Endothelial cell of umbilical vein (primary cell): Measurements from ENCODE around the gene PCDHGA12. TPM values are rescaled to one million over a fixed set of nuclear protein-coding genes. Genes with fewer than 3 reads are reported as not detected.

Experiments used
- BruUV-seq: library from RNA; stranded (reverse); fragments of 400-500 nt; replicated peaks from 2 replicates; lab custom pipeline; 2021; lab: Mats Ljungman, UMichigan
- CTCF ChIA-PET: fragments of 300-600, 350-600 bp; sonication (Branson Sonifier 250); formaldehyde crosslinking; loops from one replicate; lab custom pipeline; 2021; ENCODE audit warnings: antibody characterized with exemption, inconsistent platforms; lab: Charles Lee
- POLR2A ChIA-PET: fragments of 300-600, 350-600 bp; sonication (Branson Sonifier 250); formaldehyde crosslinking; loops from one replicate; lab custom pipeline; 2021; ENCODE audit warnings: antibody characterized with exemption, inconsistent platforms; lab: Charles Lee
- DNase-seq: peaks from one replicate; pipeline ENCODE4 v3.0.0-alpha.2; 2011; ENCODE audit warnings: low read depth, low spot score
- FAIRE-seq: peaks from 2 replicates; lab custom pipeline; 2011; peaks lifted over from hg19 to GRCh38; lab: Jason Lieb, UNC
- H2AFZ ChIP-seq: 2 replicates; pipeline ENCODE4 v1.6.0; 2012; ENCODE audit warnings: low read depth, low read length, control low read depth, inconsistent platforms
- H3K27ac ChIP-seq: 2 replicates; pipeline ENCODE4 v1.5.1; 2011; ENCODE audit warnings: low read depth, mild to moderate bottlenecking, control low read depth, low read length, moderate library complexity; ENCODE audit not compliant: insufficient read depth
- H3K27me3 ChIP-seq, 2 experiments: 2 replicates each; pipeline versions ENCODE4 v1.6.0 to v1.6.1; 2011; ENCODE audit warnings: low read length in 2 of 2, mixed read lengths in 1 of 2; ENCODE audit not compliant: control insufficient read depth in 2 of 2, insufficient read depth in 2 of 2
- H3K36me3 ChIP-seq, 2 experiments: 2 replicates in 1 of 2; 3 replicates in 1 of 2; pipeline ENCODE4 v1.5.1; 2011; ENCODE audit warnings: low read length in 2 of 2, mild to moderate bottlenecking in 1 of 2, moderate library complexity in 1 of 2; ENCODE audit not compliant: control insufficient read depth in 2 of 2, insufficient read depth in 2 of 2; ENCODE audit errors: extremely low read depth in 1 of 2
- H3K4me1 ChIP-seq: 3 replicates; pipeline ENCODE4 v1.5.1; 2011; ENCODE audit warnings: mild to moderate bottlenecking, low read length; ENCODE audit not compliant: control insufficient read depth, insufficient read depth; ENCODE audit errors: extremely low read depth
- H3K4me2 ChIP-seq: 2 replicates; pipeline ENCODE4 v1.6.1; 2011; ENCODE audit warnings: low read length, control low read depth, mixed read lengths; ENCODE audit not compliant: insufficient read depth
- H3K4me3 ChIP-seq, 3 experiments: fragments of 200-600 bp in 1 of 3; sonication (generic), shearing (Covaris generic) in 1 of 3; replicated peaks in 1 of 3; 2 replicates each; pipeline ENCODE4 v1.5.1; 2011 to 2016; ENCODE audit warnings: control low read depth in 3 of 3, low read length in 3 of 3, mild to moderate bottlenecking in 2 of 3, inconsistent platforms in 1 of 3, low read depth in 1 of 3, moderate library complexity in 1 of 3; ENCODE audit not compliant: insufficient read depth in 1 of 3
- H3K79me2 ChIP-seq: 2 replicates; pipeline ENCODE4 v1.6.0; 2012; ENCODE audit warnings: low read length, inconsistent platforms; ENCODE audit not compliant: control insufficient read depth, insufficient read depth
- H3K9ac ChIP-seq: replicated peaks from 2 replicates; pipeline ENCODE3; 2011; ENCODE audit warnings: low read length, control low read depth; ENCODE audit not compliant: insufficient read depth; ENCODE audit errors: extremely low read depth
- H3K9me1 ChIP-seq: replicated peaks from 3 replicates; pipeline ENCODE4 v1.6.0; 2011; ENCODE audit warnings: mild to moderate bottlenecking, low read length; ENCODE audit not compliant: control insufficient read depth, insufficient read depth; ENCODE audit errors: extremely low read depth
- H3K9me3 ChIP-seq: replicated peaks from 2 replicates; pipeline ENCODE4 v1.5.1; 2012; ENCODE audit warnings: low read length, inconsistent platforms; ENCODE audit not compliant: control insufficient read depth, insufficient read depth
- H4K20me1 ChIP-seq: replicated peaks from 2 replicates; pipeline ENCODE3; 2011; ENCODE audit warnings: mild to moderate bottlenecking, low read length; ENCODE audit not compliant: control insufficient read depth, insufficient read depth; ENCODE audit errors: extremely low read depth
- EZH2 ChIP-seq: IDR thresholded peaks from 2 replicates; pipeline ENCODE4 v1.6.1; 2012; ENCODE audit warnings: borderline replicate concordance, low read depth, mild to moderate bottlenecking, moderate library complexity, low read length, inconsistent platforms; ENCODE audit not compliant: severe bottlenecking
- FOS ChIP-seq: IDR thresholded peaks from 2 replicates; pipeline ENCODE4 v1.6.1; 2011; ENCODE audit warnings: mild to moderate bottlenecking, low read length, moderate library complexity, borderline replicate concordance; ENCODE audit not compliant: insufficient read depth
- GATA2 ChIP-seq: IDR thresholded peaks from 2 replicates; pipeline ENCODE4 v1.7.0; 2011; ENCODE audit warnings: low read depth, mild to moderate bottlenecking, moderate library complexity, mixed read lengths, low read length; ENCODE audit not compliant: insufficient read length, insufficient read depth
- JUN ChIP-seq: IDR thresholded peaks from 2 replicates; pipeline ENCODE4 v1.6.1; 2011; ENCODE audit warnings: borderline replicate concordance, low read depth; ENCODE audit not compliant: insufficient read length, insufficient read depth
- MYC ChIP-seq: IDR thresholded peaks from one replicate; pipeline ENCODE4 v1.6.1; 2011; ENCODE audit warnings: mild to moderate bottlenecking, low read depth, low read length
- POLR2A ChIP-seq: IDR thresholded peaks from 2 replicates; pipeline ENCODE4 v1.6.1; 2012; ENCODE audit warnings: low read depth, mild to moderate bottlenecking, control low read depth, low read length
- POLR2AphosphoS5 ChIP-seq: IDR thresholded peaks from 2 replicates; pipeline ENCODE4 v1.6.1; 2012; ENCODE audit warnings: low read depth, mild to moderate bottlenecking, control low read depth, low read length, moderate library complexity; ENCODE audit not compliant: insufficient read depth
- dilution Hi-C: fragments of 300-500 bp; cut with MboI; formaldehyde crosslinking; loops from one replicate; pipeline ENCODE4 v1.15.0; 2019; ENCODE audit warnings: low sequenced_read_pairs; ENCODE audit not compliant: extremely low pct_ligation_motif_present
- intact Hi-C: fragments of 100-400 bp; cut with micrococcal nuclease; formaldehyde crosslinking; loops from one replicate; pipeline ENCODE4 v1.10.0; 2022
- polyA plus RNA-seq, 4 experiments: library from polyadenylated mRNA; depleted of rRNA in 3 of 4; stranded (reverse) in 3 of 4; unstranded in 1 of 4; fragments of >200 nt; gene quantifications; 2 replicates each; pipeline versions ENCODE4 v1.2.1 to v1.2.3, GENCODE V29; 2011 to 2012; ENCODE audit warnings: missing spikeins in 1 of 4
- total RNA-seq: library from RNA; stranded (reverse); gene quantifications from 2 replicates; pipeline ENCODE4 v1.2.3, GENCODE V29; 2021
- TF ChIP-seq, protein P1 (sequence below): IDR thresholded peaks from 2 replicates; pipeline ENCODE4 v1.6.1; 2011; ENCODE audit not compliant: insufficient read depth, insufficient read length
- TF ChIP-seq, protein P2 (sequence below), 2 donors: IDR thresholded peaks; 1 replicate in 1 of 2; 2 replicates in 1 of 2; pipeline ENCODE4 v1.5.1; 2011; ENCODE audit warnings: low read length in 2 of 2, mild to moderate bottlenecking in 2 of 2, moderate library complexity in 2 of 2, control low read depth in 1 of 2, inconsistent platforms in 1 of 2, low read depth in 1 of 2; ENCODE audit not compliant: insufficient read depth in 1 of 2; ENCODE audit errors: extremely low read depth in 1 of 2

The PCDHGA12 gene
- total and polyA plus RNA-seq, 2 donors (not counting 3 experiments of a cell fraction or from before 2014, with no cell fraction given), result 4.2 to 9.9 TPM

DNA sequence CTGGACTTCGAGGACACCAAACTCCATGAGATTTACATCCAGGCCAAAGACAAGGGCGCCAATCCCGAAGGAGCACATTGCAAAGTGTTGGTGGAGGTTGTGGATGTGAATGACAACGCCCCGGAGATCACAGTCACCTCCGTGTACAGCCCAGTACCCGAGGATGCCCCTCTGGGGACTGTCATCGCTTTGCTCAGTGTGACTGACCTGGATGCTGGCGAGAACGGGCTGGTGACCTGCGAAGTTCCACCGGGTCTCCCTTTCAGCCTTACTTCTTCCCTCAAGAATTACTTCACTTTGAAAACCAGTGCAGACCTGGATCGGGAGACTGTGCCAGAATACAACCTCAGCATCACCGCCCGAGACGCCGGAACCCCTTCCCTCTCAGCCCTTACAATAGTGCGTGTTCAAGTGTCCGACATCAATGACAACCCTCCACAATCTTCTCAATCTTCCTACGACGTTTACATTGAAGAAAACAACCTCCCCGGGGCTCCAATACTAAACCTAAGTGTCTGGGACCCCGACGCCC, 46.8 kb downstream of the PCDHGA12 start:
- peaks cover 0 to 5% of the 10 kb centered on the region in 2 experiments for H3K27me3 ChIP-seq
- H3K9ac ChIP-seq, result no peak overlapping the region
- no peaks in the 10 kb centered on the region for H3K79me2 ChIP-seq
- intact Hi-C loops (loop anchor here (2.0 kb wide), 1 partner anchor 56 kb away; the partner anchor contains the start of gene PCDHGA11), dilution Hi-C loops (no loop called here)
- ChIA-PET CTCF (interaction anchor here (0.8 to 3.4 kb wide), 14 partner anchors 8 to 87 kb away, joined by 4 to 66 read pairs (median 12); partner anchors contain the start of genes PCDHGA11, PCDHGA12, PCDHGB6 and PCDHGB7), POLR2A (interaction anchor here (0.9 kb wide), 1 partner anchor 81 kb away, joined by 3 read pairs; no protein-coding TSS in a partner anchor)
- no peak for DNase-seq
- FAIRE-seq, result no peak
- peak overlapping the region in 2 of 3 experiments; percentile 50 to 70 for H3K4me3 ChIP-seq
- H3K4me1 ChIP-seq, result peaks cover 7% of the 10 kb centered on the region
- BruUV-seq, result no TSS peak
- H3K4me2 ChIP-seq, result peak overlapping the region; percentile 82
- H3K36me3 ChIP-seq, result no peaks in the 10 kb centered on the region
- no peak overlapping the region for H3K27ac ChIP-seq
- no peaks in the 10 kb centered on the region for H3K9me1 ChIP-seq
- TF ChIP-seq GATA2 (no peak), POLR2AphosphoS5 (no peak), POLR2A (no peak), EZH2 (peak; percentile 58), JUN (no peak), FOS (no peak), MYC (no peak)
- TF ChIP-seq, protein P1, sequence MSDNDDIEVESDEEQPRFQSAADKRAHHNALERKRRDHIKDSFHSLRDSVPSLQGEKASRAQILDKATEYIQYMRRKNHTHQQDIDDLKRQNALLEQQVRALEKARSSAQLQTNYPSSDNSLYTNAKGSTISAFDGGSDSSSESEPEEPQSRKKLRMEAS, result no peak
- TF ChIP-seq, protein P2, sequence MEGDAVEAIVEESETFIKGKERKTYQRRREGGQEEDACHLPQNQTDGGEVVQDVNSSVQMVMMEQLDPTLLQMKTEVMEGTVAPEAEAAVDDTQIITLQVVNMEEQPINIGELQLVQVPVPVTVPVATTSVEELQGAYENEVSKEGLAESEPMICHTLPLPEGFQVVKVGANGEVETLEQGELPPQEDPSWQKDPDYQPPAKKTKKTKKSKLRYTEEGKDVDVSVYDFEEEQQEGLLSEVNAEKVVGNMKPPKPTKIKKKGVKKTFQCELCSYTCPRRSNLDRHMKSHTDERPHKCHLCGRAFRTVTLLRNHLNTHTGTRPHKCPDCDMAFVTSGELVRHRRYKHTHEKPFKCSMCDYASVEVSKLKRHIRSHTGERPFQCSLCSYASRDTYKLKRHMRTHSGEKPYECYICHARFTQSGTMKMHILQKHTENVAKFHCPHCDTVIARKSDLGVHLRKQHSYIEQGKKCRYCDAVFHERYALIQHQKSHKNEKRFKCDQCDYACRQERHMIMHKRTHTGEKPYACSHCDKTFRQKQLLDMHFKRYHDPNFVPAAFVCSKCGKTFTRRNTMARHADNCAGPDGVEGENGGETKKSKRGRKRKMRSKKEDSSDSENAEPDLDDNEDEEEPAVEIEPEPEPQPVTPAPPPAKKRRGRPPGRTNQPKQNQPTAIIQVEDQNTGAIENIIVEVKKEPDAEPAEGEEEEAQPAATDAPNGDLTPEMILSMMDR (IDR thresholded peaks at IDR 0.05; ENCODE audit: extremely low read depth in 1 of 2, insufficient read depth in 1 of 2, low read depth in 1 of 2, low read length in 2 of 2), result no peak
- H2AFZ ChIP-seq, result no peak overlapping the region
- H3K9me3 ChIP-seq, result no peaks in the 10 kb centered on the region
- no peaks in the 10 kb centered on the region for H4K20me1 ChIP-seq
